ENCODE results near the gene DR1.

Gene DR1

GRCh38 chr1:93399781-93400180 is 54.1 kb downstream of the DR1 start:
- H3K4me1 ChIP-seq (ENCODE audit: control insufficient read depth, low read depth, low read length), result no peaks in the 10 kb centered on the region
- H3K27ac ChIP-seq (ENCODE audit: low read length), result no peak overlapping the region
- no peak overlapping the region for H3K9ac ChIP-seq (ENCODE audit: low read length)
- no peaks in the 10 kb centered on the region for H3K27me3 ChIP-seq (ENCODE audit: control insufficient read depth, insufficient read depth, low read length)
- no peak overlapping the region for H3K4me3 ChIP-seq (ENCODE audit: low read length)
- no peaks in the 10 kb centered on the region for H3K36me3 ChIP-seq (ENCODE audit: control insufficient read depth, low read depth, low read length)
- H3K9me3 ChIP-seq (ENCODE audit: control insufficient read depth, low read depth, low read length), result no peaks in the 10 kb centered on the region

DNA sequence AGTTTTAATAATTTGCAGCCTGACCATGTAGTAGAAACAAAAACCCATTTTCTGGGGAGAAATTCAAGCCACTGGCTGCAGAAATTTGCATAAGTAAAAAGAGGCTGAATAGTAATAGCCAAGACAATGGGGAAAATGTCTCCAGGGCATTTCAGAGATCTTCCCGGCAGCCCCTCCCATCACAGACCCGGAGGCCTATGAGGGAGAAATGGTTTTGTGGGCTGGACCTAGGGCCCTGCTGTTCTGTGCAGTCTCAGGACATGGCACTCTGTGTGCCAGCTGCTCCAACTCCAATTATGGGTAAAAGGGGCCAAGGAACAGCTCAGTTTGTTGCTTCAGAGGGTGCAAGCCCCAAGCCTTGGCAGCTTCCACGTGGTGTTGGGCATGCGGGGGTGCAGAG is 62.5 kb downstream of the DR1 start:
- peaks cover 24% of the 10 kb centered on the region for H3K4me1 ChIP-seq (ENCODE audit: control insufficient read depth, low read depth, low read length)
- H3K36me3 ChIP-seq (ENCODE audit: control insufficient read depth, low read depth, low read length), result no peaks in the 10 kb centered on the region
- no peak overlapping the region for H3K27ac ChIP-seq (ENCODE audit: low read length)
- no peak overlapping the region for H3K4me3 ChIP-seq (ENCODE audit: low read length)
- H3K9ac ChIP-seq (ENCODE audit: low read length), result no peak overlapping the region
- no peaks in the 10 kb centered on the region for H3K27me3 ChIP-seq (ENCODE audit: control insufficient read depth, insufficient read depth, low read length)
- H3K9me3 ChIP-seq (ENCODE audit: control insufficient read depth, low read depth, low read length), result peaks cover 21% of the 10 kb centered on the region

DNA sequence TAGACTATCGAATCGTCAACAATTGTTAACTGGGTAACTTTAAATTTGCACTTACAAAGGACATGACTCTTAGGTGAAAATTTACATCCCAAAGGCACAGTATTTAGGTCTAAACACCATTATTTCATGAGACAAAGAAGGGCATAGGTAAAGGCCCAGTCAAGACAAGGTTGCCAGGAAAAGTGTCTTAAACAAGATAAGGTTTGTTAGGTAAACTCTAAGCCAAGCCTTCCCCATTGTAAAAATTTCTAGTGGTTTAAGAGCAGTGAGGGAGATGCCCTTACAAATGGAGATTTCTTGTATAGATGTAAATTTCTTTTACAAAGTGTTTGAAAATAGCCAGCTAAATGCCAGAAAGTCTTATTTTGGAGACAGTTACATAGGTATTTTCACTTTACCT is 65.3 kb downstream of the DR1 start:
- Histone ChIP-seq H3K4me1 (ENCODE audit: control insufficient read depth, low read depth, low read length) (peaks cover 28% of the 10 kb centered on the region), H3K9ac (ENCODE audit: low read length) (peak overlapping the region; percentile 7), H3K36me3 (ENCODE audit: control insufficient read depth, low read depth, low read length) (no peaks in the 10 kb centered on the region), H3K27ac (ENCODE audit: low read length) (peak overlapping the region; percentile 26), H3K4me3 (ENCODE audit: low read length) (peak overlapping the region; percentile 30), H3K27me3 (ENCODE audit: control insufficient read depth, insufficient read depth, low read length) (no peaks in the 10 kb centered on the region), H3K9me3 (ENCODE audit: control insufficient read depth, low read depth, low read length) (peaks cover 21% of the 10 kb centered on the region)

- no peak overlapping the region for H3K27ac ChIP-seq (ENCODE audit: low read length)
- no peak overlapping the region for H3K4me3 ChIP-seq (ENCODE audit: low read length)
- H3K9ac ChIP-seq (ENCODE audit: low read length), result no peak overlapping the region
- no peaks in the 10 kb centered on the region for H3K36me3 ChIP-seq (ENCODE audit: control insufficient read depth, low read depth, low read length)
- H3K4me1 ChIP-seq (ENCODE audit: control insufficient read depth, low read depth, low read length), result peaks cover 28% of the 10 kb centered on the region
- H3K9me3 ChIP-seq (ENCODE audit: control insufficient read depth, low read depth, low read length), result peaks cover 2% of the 10 kb centered on the region
- no peaks in the 10 kb centered on the region for H3K27me3 ChIP-seq (ENCODE audit: control insufficient read depth, insufficient read depth, low read length)
These were observed 69.0 kb downstream of the DR1 start for GRCh38 chr1:93414749-93415148.

GRCh38 chr1:93415296-93415695 is 69.6 kb downstream of the DR1 start:
- Histone ChIP-seq H3K27ac (ENCODE audit: low read length) (no peak overlapping the region), H3K4me3 (ENCODE audit: low read length) (no peak overlapping the region), H3K27me3 (ENCODE audit: control insufficient read depth, insufficient read depth, low read length) (no peaks in the 10 kb centered on the region), H3K4me1 (ENCODE audit: control insufficient read depth, low read depth, low read length) (peaks cover 28% of the 10 kb centered on the region), H3K36me3 (ENCODE audit: control insufficient read depth, low read depth, low read length) (no peaks in the 10 kb centered on the region), H3K9me3 (ENCODE audit: control insufficient read depth, low read depth, low read length) (no peaks in the 10 kb centered on the region), H3K9ac (ENCODE audit: low read length) (no peak overlapping the region)

- Histone ChIP-seq H3K4me1 (ENCODE audit: control insufficient read depth, low read depth, low read length) (peaks cover 20% of the 10 kb centered on the region), H3K36me3 (ENCODE audit: control insufficient read depth, low read depth, low read length) (no peaks in the 10 kb centered on the region), H3K4me3 (ENCODE audit: low read length) (no peak overlapping the region), H3K27ac (ENCODE audit: low read length) (no peak overlapping the region), H3K27me3 (ENCODE audit: control insufficient read depth, insufficient read depth, low read length) (no peaks in the 10 kb centered on the region), H3K9ac (ENCODE audit: low read length) (no peak overlapping the region), H3K9me3 (ENCODE audit: control insufficient read depth, low read depth, low read length) (no peaks in the 10 kb centered on the region)
These were observed 70.5 kb downstream of the DR1 start for GRCh38 chr1:93416183-93416582.
